ENCODE data around the gene CDKL1.
A peak's percentile ranks its signal among the peaks of the same experiment; 100 is the strongest.

The CDKL1 gene

GRCh38 chr14:50311972-50312733 is 84.5 kb downstream of the CDKL1 start, which contains the start of the genes DMAC2L and L2HGDH:
DMAC2L (plus strand) TSS chr14:50312324; CDS start chr14:50321488, 9,164 bp downstream.
L2HGDH (minus strand) TSS chr14:50312229; CDS start chr14:50312150, 79 bp downstream.
- H3K27me3 Mint-ChIP-seq, result no peaks in the 10 kb centered on the region
- no peaks in the 10 kb centered on the region for H3K9me3 Mint-ChIP-seq (ENCODE audit: low read depth)
- peaks cover 8% of the 10 kb centered on the region for H3K36me3 Mint-ChIP-seq
- peak within 1 kb of the TSS; percentile 99 for H3K27ac Mint-ChIP-seq
- H3K4me1 Mint-ChIP-seq (ENCODE audit: low read depth), result peaks cover 44% of the 10 kb centered on the region
- H3K4me3 Mint-ChIP-seq, result peak within 1 kb of the TSS; percentile 88

- H3K9me3 Mint-ChIP-seq (ENCODE audit: low read depth), result no peaks in the 10 kb centered on the region
- H3K27ac Mint-ChIP-seq, result peak overlapping the region; percentile 99
- H3K4me3 Mint-ChIP-seq, result peak overlapping the region; percentile 88
- H3K36me3 Mint-ChIP-seq, result peaks cover 5% of the 10 kb centered on the region
- peaks cover 37% of the 10 kb centered on the region for H3K4me1 Mint-ChIP-seq (ENCODE audit: low read depth)
- H3K27me3 Mint-ChIP-seq, result no peaks in the 10 kb centered on the region
These were observed 85.2 kb downstream of the CDKL1 start for GRCh38 chr14:50311337-50311971.

- Mint-ChIP-seq H3K9me3 (ENCODE audit: low read depth) (no peaks in the 10 kb centered on the region), H3K27ac (no peak overlapping the region), H3K4me1 (ENCODE audit: low read depth) (peaks cover 28% of the 10 kb centered on the region), H3K36me3 (peaks cover 5% of the 10 kb centered on the region), H3K27me3 (no peaks in the 10 kb centered on the region), H3K4me3 (peak overlapping the region; percentile 65)
These were observed 86.2 kb downstream of the CDKL1 start for GRCh38 chr14:50310445-50310844.

GRCh38 chr14:50308363-50308915 is 88.2 kb downstream of the CDKL1 start:
- Mint-ChIP-seq H3K36me3 (peaks cover 3% of the 10 kb centered on the region), H3K9me3 (ENCODE audit: low read depth) (no peaks in the 10 kb centered on the region), H3K27me3 (no peaks in the 10 kb centered on the region), H3K4me3 (no peak overlapping the region), H3K27ac (no peak overlapping the region), H3K4me1 (ENCODE audit: low read depth) (peaks cover 20% of the 10 kb centered on the region)

GRCh38 chr14:50303744-50304471 is 92.8 kb downstream of the CDKL1 start:
- no peaks in the 10 kb centered on the region for H3K4me1 Mint-ChIP-seq (ENCODE audit: low read depth)
- H3K36me3 Mint-ChIP-seq, result peaks cover 12% of the 10 kb centered on the region
- H3K4me3 Mint-ChIP-seq, result no peak overlapping the region
- H3K9me3 Mint-ChIP-seq (ENCODE audit: low read depth), result no peaks in the 10 kb centered on the region
- H3K27ac Mint-ChIP-seq, result no peak overlapping the region
- H3K27me3 Mint-ChIP-seq, result no peaks in the 10 kb centered on the region

GRCh38 chr14:50301914-50302313 is 94.8 kb downstream of the CDKL1 start:
- no peaks in the 10 kb centered on the region for H3K27me3 Mint-ChIP-seq
- H3K9me3 Mint-ChIP-seq (ENCODE audit: low read depth), result no peaks in the 10 kb centered on the region
- H3K27ac Mint-ChIP-seq, result no peak overlapping the region
- H3K4me1 Mint-ChIP-seq (ENCODE audit: low read depth), result no peaks in the 10 kb centered on the region
- H3K4me3 Mint-ChIP-seq, result no peak overlapping the region
- peaks cover 16% of the 10 kb centered on the region for H3K36me3 Mint-ChIP-seq

GRCh38 chr14:50299585-50299984 is 97.1 kb downstream of the CDKL1 start:
- no peaks in the 10 kb centered on the region for H3K4me1 Mint-ChIP-seq (ENCODE audit: low read depth)
- H3K4me3 Mint-ChIP-seq, result no peak overlapping the region
- no peak overlapping the region for H3K27ac Mint-ChIP-seq
- H3K36me3 Mint-ChIP-seq, result peaks cover 16% of the 10 kb centered on the region
- H3K9me3 Mint-ChIP-seq (ENCODE audit: low read depth), result no peaks in the 10 kb centered on the region
- H3K27me3 Mint-ChIP-seq, result no peaks in the 10 kb centered on the region

GRCh38 chr14:50290306-50290705 is 106.4 kb downstream of the CDKL1 start:
- Mint-ChIP-seq H3K27me3 (no peaks in the 10 kb centered on the region), H3K36me3 (peaks cover 23% of the 10 kb centered on the region), H3K27ac (no peak overlapping the region), H3K4me1 (ENCODE audit: low read depth) (no peaks in the 10 kb centered on the region), H3K9me3 (ENCODE audit: low read depth) (no peaks in the 10 kb centered on the region), H3K4me3 (no peak overlapping the region)

GRCh38 chr14:50288146-50288545 is 108.5 kb downstream of the CDKL1 start:
- H3K4me3 Mint-ChIP-seq, result no peak overlapping the region
- H3K27ac Mint-ChIP-seq, result no peak overlapping the region
- peaks cover 15% of the 10 kb centered on the region for H3K36me3 Mint-ChIP-seq
- H3K4me1 Mint-ChIP-seq (ENCODE audit: low read depth), result no peaks in the 10 kb centered on the region
- H3K27me3 Mint-ChIP-seq, result no peaks in the 10 kb centered on the region
- H3K9me3 Mint-ChIP-seq (ENCODE audit: low read depth), result no peaks in the 10 kb centered on the region

- Mint-ChIP-seq H3K9me3 (ENCODE audit: low read depth) (no peaks in the 10 kb centered on the region), H3K27ac (no peak overlapping the region), H3K36me3 (peaks cover 14% of the 10 kb centered on the region), H3K27me3 (no peaks in the 10 kb centered on the region), H3K4me1 (ENCODE audit: low read depth) (no peaks in the 10 kb centered on the region), H3K4me3 (no peak overlapping the region)
These were observed 110.8 kb downstream of the CDKL1 start for GRCh38 chr14:50285861-50286260.

All from activated naive CD8-positive, alpha-beta T cell (primary cell).